Measurements from ENCODE around the gene FAM162A. TPM values are rescaled to one million over a fixed set of nuclear protein-coding genes. Genes with fewer than 3 reads are reported as not detected.
"Not testable (repeated sequence)": the region's sequence is repeated elsewhere in the genome, so short reads cannot be mapped to it uniquely, and the experiment has no call there.

FAM162A gene
- total and polyA plus RNA-seq, 9 of the 15 experiments (the other 6 are each of a cell fraction or from before 2014, with no cell fraction given), result 37.5 to 211 (median 101) TPM

DNA sequence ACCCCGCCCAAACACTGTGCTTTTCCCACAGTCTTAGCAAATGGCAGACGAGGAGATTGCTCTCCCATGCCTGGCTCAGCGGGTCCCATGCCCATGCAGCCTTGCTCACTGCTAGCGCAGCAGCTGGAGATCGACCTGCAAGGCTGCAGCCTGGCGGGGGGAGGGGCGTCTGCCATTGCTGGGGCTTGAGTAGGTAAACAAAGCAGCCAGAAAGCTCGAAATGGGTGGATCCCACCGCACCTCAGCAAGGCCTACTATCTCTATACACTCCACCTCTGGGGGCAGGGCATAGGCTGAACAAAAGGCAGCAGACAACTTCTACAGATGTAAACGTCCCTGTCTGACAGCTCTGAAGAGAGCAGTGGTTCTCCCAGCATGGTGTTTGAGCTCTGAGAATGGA is 59.1 kb downstream of the FAM162A start (continued):
- TF ChIP-seq, protein P1, sequence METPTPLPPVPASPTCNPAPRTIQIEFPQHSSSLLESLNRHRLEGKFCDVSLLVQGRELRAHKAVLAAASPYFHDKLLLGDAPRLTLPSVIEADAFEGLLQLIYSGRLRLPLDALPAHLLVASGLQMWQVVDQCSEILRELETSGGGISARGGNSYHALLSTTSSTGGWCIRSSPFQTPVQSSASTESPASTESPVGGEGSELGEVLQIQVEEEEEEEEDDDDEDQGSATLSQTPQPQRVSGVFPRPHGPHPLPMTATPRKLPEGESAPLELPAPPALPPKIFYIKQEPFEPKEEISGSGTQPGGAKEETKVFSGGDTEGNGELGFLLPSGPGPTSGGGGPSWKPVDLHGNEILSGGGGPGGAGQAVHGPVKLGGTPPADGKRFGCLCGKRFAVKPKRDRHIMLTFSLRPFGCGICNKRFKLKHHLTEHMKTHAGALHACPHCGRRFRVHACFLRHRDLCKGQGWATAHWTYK (CRISPR knock-in tag; IDR thresholded peaks at IDR 0.05), result no peak
- TF ChIP-seq, protein P2, sequence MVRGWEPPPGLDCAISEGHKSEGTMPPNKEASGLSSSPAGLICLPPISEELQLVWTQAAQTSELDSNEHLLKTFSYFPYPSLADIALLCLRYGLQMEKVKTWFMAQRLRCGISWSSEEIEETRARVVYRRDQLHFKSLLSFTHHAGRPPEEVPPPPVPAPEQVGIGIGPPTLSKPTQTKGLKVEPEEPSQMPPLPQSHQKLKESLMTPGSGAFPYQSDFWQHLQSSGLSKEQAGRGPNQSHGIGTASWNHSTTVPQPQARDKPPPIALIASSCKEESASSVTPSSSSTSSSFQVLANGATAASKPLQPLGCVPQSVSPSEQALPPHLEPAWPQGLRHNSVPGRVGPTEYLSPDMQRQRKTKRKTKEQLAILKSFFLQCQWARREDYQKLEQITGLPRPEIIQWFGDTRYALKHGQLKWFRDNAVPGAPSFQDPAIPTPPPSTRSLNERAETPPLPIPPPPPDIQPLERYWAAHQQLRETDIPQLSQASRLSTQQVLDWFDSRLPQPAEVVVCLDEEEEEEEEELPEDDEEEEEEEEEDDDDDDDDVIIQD (CRISPR knock-in tag; IDR thresholded peaks at IDR 0.05), result no peak
- no peak for TF ChIP-seq SMAD1 (IDR thresholded peaks at IDR 0.05; ENCODE audit: low read depth, low read length, partially characterized antibody)

DNA sequence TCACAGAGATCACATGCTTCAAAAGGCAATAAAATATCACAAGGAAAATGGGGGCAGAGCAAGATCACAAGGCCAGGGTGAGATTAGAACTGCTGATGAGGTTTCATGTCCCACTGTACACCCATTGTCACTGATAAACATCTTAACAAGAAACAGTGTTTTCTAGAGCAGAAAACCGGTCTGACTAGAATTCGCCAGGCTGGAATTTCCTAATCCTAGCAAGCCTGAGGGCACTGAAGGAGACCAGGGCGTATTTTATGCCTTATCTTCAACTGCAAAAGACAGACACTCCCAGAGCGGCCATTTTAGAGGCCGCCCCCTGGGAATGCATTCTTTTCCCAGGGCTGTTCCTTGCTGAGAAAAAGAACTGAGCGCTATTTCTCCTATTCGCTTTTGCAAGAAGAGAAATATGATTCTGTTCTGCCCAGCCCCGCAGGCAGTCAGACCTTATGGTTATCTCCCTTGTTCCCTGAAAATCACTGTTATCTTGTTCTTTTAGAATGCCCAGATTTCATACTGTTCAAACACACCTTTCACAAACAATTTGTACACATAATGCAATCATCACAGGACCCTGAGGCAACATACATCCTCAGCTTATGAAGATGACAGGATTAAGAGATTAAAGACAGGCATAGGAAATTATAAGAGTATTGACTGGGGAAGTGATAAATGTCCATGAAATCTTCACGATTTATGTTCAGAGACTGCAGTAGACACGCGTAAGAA is 59.9 kb downstream of the FAM162A start:
- BruUV-seq (replicated peaks); FAIRE-seq; H3K79me2 ChIP-seq (ENCODE audit: control insufficient read depth, insufficient read depth, low read length); H2AFZ ChIP-seq (ENCODE audit: low read depth, low read length); H3K4me3 ChIP-seq; H3K9ac ChIP-seq (ENCODE audit: insufficient read depth in 1 of 2, low read depth in 2 of 2, low read length in 2 of 2); POLR2A ChIA-PET; in situ Hi-C loops (cut with MboI); H3K9me3 ChIP-seq (replicated peaks; ENCODE audit: control insufficient read depth, insufficient read depth, low read depth, low read length); ATAC-seq; H3K4me2 ChIP-seq (ENCODE audit: insufficient read depth, low read length); intact Hi-C loops (cut with micrococcal nuclease); H3K27me3 ChIP-seq (ENCODE audit: control insufficient read depth in 2 of 2, insufficient read depth in 2 of 2, low read length in 2 of 2); DNase-seq (ENCODE audit: extremely low read depth in 1 of 4, low spot score in 3 of 4); CTCF ChIA-PET (ENCODE audit: low intra/inter-chr PET ratio); H3K27ac ChIP-seq (ENCODE audit: extremely low read depth, low read depth, low read length); H4K20me1 ChIP-seq (replicated peaks; ENCODE audit: control insufficient read depth, insufficient read depth, low read length); H3K9me1 ChIP-seq (ENCODE audit: control insufficient read depth, insufficient read depth, low read length); H3K4me1 ChIP-seq (replicated peaks in 1 of 2; ENCODE audit: control insufficient read depth in 2 of 2, insufficient read depth in 2 of 2, low read length in 2 of 2): not testable (repeated sequence)
- H3K36me3 ChIP-seq (ENCODE audit: control insufficient read depth, insufficient read depth, low read length), result peaks cover 54% of the 10 kb centered on the region
- 89% methylated on average over 10 of the region's 11 CpGs for WGBS (ENCODE audit: insufficient coverage, low coverage, missing lambda C conversion rate)
- TF ChIP-seq YY1 (IDR thresholded peaks at IDR 0.05; ENCODE audit: borderline replicate concordance in 1 of 3, control insufficient read depth in 1 of 3, extremely low read depth in 1 of 3, insufficient read depth in 3 of 3, insufficient read length in 1 of 3, insufficient replicate concordance in 2 of 3, low read depth in 1 of 3, low read length in 2 of 3), result peak in 1 of 3 experiments; percentile 17

DNA sequence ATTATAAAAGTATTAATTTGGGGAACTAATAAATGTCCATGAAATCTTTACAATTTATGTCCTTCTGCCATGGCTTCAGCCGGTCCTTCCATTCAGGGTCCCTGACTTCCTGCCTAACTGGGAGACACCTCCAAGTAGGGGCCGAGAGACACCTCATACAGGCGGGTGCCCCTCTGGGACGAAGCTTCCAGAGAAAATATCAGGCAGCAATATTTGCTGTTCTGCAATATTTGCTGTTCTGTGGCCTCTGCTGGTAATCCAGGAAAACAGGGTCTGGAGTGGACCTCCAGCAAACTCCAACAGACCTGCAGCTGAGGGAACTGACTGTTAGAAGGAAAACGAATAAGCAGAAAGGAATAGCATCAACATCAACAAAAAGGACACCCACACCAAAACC is 60.5 kb downstream of the FAM162A start:
- H3K4me3 ChIP-seq; H4K20me1 ChIP-seq (replicated peaks; ENCODE audit: control insufficient read depth, insufficient read depth, low read length); H3K4me2 ChIP-seq (ENCODE audit: insufficient read depth, low read length); H3K27ac ChIP-seq (ENCODE audit: extremely low read depth, low read depth, low read length); H2AFZ ChIP-seq (ENCODE audit: low read depth, low read length); POLR2A ChIA-PET; CTCF ChIA-PET (ENCODE audit: low intra/inter-chr PET ratio); ATAC-seq; in situ Hi-C loops (cut with MboI); FAIRE-seq; H3K9me1 ChIP-seq (ENCODE audit: control insufficient read depth, insufficient read depth, low read length); BruUV-seq (replicated peaks); H3K79me2 ChIP-seq (ENCODE audit: control insufficient read depth, insufficient read depth, low read length); H3K9ac ChIP-seq (ENCODE audit: insufficient read depth in 1 of 2, low read depth in 2 of 2, low read length in 2 of 2); DNase-seq (ENCODE audit: extremely low read depth in 1 of 4, low spot score in 3 of 4); H3K9me3 ChIP-seq (replicated peaks; ENCODE audit: control insufficient read depth, insufficient read depth, low read depth, low read length); H3K27me3 ChIP-seq (ENCODE audit: control insufficient read depth in 2 of 2, insufficient read depth in 2 of 2, low read length in 2 of 2); intact Hi-C loops (cut with micrococcal nuclease); H3K4me1 ChIP-seq (replicated peaks in 1 of 2; ENCODE audit: control insufficient read depth in 2 of 2, insufficient read depth in 2 of 2, low read length in 2 of 2): not testable (repeated sequence)
- H3K36me3 ChIP-seq (ENCODE audit: control insufficient read depth, insufficient read depth, low read length), result peaks cover 54% of the 10 kb centered on the region
- WGBS (ENCODE audit: insufficient coverage, low coverage, missing lambda C conversion rate), result 98% methylated on average over 5 of the region's 5 CpGs

All from K562 (cell line).